GM13977 (cell line): Measurements from ENCODE around the gene GRIN3A.

Experiments used
- DNase-seq: peaks from one replicate; pipeline ENCODE4 v3.0.0; 2012; ENCODE audit warnings: low spot score
- CTCF ChIP-seq: IDR thresholded peaks from 2 replicates; pipeline ENCODE4 v1.5.1; 2012; ENCODE audit warnings: mild to moderate bottlenecking, control low read depth; ENCODE audit not compliant: insufficient read depth; ENCODE audit errors: extremely low read depth, missing control alignments
- in situ Hi-C: fragments of 300-500 bp; cut with MboI; formaldehyde crosslinking; loops from one replicate; pipeline ENCODE4 v1.12.0; 2022; ENCODE audit warnings: low sequenced_read_pairs, low pct_unique_long_range_greater_than_20kb, mixed read lengths, inconsistent platforms; ENCODE audit not compliant: unreplicated experiment

GRIN3A gene

GRCh38 chr9:101578378-101578777, 160.1 kb downstream of the GRIN3A start:
- in situ Hi-C loops: no loop called here
- TF ChIP-seq CTCF: no peak
- no peak for DNase-seq

- DNase-seq: no peak
- in situ Hi-C loops: no loop called here
- no peak for TF ChIP-seq CTCF
Measured at GRCh38 chr9:101574731-101575333, 163.6 kb downstream of the GRIN3A start.

- no peak for TF ChIP-seq CTCF
- DNase-seq: no peak
- in situ Hi-C loops: no loop called here
Measured at GRCh38 chr9:101572316-101572715, 166.1 kb downstream of the GRIN3A start.

GRCh38 chr9:101571114-101571513, 167.3 kb downstream of the GRIN3A start:
- in situ Hi-C loops: no loop called here
- TF ChIP-seq CTCF: no peak
- DNase-seq: no peak

GRCh38 chr9:101569741-101570501, 168.5 kb downstream of the GRIN3A start:
- no peak for DNase-seq
- no peak for TF ChIP-seq CTCF
- in situ Hi-C loops: no loop called here

- no peak for TF ChIP-seq CTCF
- in situ Hi-C loops: no loop called here
- DNase-seq: no peak
Measured at GRCh38 chr9:101567725-101568350, 170.6 kb downstream of the GRIN3A start.
